Measurements from ENCODE around the gene ZSWIM7.

DNA sequence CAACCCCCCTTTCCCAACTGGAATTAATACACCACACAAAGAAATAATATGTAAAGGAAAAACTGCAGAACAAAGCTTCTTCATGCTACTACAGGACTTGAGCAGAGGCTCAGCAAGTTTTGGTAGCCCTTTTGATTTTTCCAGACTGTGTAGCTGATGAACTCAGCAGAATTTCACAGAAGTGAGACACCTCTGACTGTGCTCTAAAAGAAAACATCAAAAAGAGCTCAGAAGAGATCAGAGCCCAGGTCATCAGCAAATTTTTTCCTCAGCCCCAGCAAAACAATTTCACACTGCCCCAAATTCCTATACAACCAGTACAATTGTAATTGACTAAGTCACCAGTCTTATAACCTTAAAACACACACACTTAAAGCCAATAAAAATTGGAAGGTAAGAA is 38.1 kb upstream of the ZSWIM7 start:
- TF ChIP-seq, protein P1, sequence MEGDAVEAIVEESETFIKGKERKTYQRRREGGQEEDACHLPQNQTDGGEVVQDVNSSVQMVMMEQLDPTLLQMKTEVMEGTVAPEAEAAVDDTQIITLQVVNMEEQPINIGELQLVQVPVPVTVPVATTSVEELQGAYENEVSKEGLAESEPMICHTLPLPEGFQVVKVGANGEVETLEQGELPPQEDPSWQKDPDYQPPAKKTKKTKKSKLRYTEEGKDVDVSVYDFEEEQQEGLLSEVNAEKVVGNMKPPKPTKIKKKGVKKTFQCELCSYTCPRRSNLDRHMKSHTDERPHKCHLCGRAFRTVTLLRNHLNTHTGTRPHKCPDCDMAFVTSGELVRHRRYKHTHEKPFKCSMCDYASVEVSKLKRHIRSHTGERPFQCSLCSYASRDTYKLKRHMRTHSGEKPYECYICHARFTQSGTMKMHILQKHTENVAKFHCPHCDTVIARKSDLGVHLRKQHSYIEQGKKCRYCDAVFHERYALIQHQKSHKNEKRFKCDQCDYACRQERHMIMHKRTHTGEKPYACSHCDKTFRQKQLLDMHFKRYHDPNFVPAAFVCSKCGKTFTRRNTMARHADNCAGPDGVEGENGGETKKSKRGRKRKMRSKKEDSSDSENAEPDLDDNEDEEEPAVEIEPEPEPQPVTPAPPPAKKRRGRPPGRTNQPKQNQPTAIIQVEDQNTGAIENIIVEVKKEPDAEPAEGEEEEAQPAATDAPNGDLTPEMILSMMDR (IDR thresholded peaks at IDR 0.05; ENCODE audit: low read depth, low read length): no peak
- TF ChIP-seq, protein P2, sequence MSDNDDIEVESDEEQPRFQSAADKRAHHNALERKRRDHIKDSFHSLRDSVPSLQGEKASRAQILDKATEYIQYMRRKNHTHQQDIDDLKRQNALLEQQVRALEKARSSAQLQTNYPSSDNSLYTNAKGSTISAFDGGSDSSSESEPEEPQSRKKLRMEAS (IDR thresholded peaks at IDR 0.05; ENCODE audit: low read depth, low read length): no peak

All from NB4 (cell line).